GDM1 (cell line): Measurements from ENCODE around the gene RRN3.
A peak's percentile ranks its signal among the peaks of the same experiment; 100 is the strongest.
"Not testable (repeated sequence)": the region's sequence is repeated elsewhere in the genome, so short reads cannot be mapped to it uniquely, and the experiment has no call there.

Source experiments
- DNase-seq: peaks from one replicate; lab custom pipeline; 2025; lab: John Stamatoyannopoulos, UW

RRN3 gene

DNA sequence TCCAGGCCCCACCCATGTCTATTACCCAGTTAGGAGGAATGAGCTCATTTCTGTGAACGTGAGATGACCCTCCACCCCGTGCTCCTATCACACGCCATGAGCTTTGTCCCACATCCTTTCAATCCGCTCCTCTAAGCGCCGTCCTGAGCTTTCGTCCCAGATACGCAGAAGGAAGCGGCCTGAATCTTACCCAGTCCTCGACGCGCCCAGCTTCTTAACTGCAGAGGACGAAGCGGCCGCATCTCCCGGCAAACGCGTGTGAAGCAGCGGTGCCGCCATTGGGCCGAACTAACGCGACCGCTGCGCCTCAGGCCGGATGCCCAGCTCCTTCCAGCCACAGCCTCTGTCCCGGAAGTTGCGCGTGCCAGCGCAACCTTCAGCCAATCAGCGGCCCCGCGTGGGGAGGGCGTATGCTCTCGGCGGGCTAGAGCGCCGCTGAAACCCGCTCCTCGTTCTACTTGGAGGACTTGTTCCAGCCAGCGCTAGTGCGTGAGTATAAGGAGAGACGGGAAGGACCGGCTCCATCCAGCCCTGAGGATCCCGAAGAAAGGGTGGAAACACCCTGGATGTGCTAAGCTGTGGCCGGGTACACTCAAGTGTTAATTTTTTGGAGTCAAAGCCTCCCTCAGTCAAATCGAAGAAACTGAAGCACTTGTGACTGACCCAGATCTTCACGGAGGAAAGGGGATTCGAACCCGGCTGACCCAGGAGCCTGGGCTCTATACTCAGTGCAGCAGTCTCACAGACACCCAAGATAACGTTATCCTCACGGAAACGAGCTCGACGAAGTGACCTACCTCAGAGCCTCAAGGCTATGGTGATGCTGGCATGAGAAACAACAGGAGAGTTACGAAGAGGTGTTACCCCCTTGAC lies at the start of gene RRN3:
Gene RRN3 (minus strand): TSS at position 318 of the 873 bp plus-strand sequence. CDS start 39 bp downstream, at position 279.
- peak; percentile 85 for DNase-seq

- not testable (repeated sequence) for DNase-seq
Observed at GRCh38 chr16:15143601-15144091, 49.6 kb upstream of the RRN3 start.

DNA sequence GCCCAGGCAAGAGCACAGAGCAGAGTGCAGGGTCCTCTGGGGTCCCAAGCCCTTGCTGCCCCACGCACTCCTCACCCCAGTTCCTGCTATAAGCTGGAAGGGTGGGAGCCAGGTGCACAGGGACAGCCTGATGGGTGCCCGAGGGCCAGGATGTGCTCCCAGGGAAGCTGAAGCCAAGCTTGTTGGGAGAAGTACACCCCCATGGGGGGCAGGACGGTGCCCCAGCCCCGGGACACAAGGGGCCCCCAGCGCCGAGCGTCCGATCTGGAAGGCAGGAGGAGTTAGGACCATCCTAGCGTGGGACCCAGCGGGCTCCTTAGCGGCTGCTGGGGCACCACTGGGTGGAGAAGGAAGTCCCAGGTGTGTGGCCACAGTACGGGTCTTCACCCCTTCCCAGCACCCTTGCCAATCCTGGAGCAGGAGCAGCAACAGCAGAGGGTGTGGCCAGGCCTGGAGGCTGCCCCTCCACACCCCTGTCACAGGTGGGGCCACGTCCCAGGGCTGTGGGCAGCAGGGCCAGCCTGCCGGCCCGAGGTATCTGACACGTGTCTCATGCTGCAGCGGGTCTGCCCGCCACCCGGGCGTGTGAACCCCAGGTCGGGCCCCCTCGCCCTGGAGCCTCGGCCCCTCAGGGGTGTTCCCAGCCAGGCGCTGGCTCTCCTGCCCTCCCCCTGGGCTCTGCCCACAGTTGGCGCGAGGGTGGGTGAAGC lies 49.0 kb upstream of the RRN3 start:
- DNase-seq, result not testable (repeated sequence)

GRCh38 chr16:15142107-15142890 lies 48.2 kb upstream of the RRN3 start:
- DNase-seq, result not testable (repeated sequence)

DNA sequence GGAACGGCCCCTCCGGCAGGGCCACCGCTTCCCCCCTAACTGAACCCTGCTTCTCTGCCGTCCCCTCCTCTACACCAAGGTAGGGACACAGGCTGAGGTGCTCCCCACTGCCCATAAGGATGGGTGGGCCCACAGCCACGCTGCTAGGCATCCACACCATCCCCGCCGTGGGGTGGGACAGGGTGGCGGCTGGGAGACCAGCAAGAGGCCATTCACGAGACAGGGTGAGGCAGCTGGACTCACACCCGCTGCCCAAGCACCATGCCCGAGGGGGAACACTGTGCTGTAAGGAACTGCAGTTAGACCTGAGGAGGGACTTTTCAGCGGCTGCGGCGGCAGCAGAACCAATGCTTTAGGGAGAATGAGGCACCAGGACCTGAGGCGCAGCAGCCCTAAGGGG lies 47.5 kb upstream of the RRN3 start:
- no peak for DNase-seq

GRCh38 chr16:15140444-15141365 lies 46.6 kb upstream of the RRN3 start:
- DNase-seq, result not testable (repeated sequence)

- not testable (repeated sequence) for DNase-seq
Observed at GRCh38 chr16:15137514-15137913, 43.4 kb upstream of the RRN3 start.

- DNase-seq, result not testable (repeated sequence)
Observed at GRCh38 chr16:15135483-15136360, 41.6 kb upstream of the RRN3 start.

DNA sequence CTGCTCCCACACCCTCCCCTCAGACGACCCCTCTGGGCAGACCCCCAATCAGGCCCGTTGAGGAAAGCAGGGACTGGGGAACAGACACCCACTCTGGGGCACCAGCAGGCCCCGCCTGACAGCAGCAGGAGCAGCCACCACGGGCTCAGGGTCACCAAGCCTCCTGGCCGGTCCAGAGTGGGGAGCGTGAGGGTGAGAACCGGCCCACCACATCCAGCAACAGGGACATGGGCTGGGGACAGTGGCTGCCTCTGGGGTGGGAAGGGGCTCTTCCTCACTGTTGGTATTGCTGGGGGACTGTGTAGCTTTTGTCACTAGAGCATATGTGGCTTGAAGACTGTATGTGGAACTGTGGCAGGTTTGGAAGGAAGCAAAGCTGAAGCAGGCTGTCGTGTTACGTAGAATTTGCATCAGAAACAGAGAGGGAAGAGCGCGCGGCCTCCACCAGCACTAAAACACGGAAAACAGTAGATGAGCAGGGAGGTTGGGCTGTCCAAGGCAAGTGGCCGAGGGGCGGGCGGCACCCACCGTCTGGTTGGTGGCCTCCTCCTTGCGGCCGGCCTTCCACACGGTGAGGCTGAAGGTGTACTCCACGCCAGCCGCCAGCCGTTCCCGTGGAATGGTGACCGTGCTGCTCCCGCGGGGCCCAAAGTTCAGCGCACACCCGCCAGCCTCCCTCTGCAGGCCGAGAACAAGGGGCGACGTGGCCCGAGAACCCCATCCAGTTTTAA lies 40.8 kb upstream of the RRN3 start:
- not testable (repeated sequence) for DNase-seq

GRCh38 chr16:15133554-15133953 lies 39.5 kb upstream of the RRN3 start:
- DNase-seq, result not testable (repeated sequence)

GRCh38 chr16:15132719-15133428 lies 38.8 kb upstream of the RRN3 start:
- not testable (repeated sequence) for DNase-seq

GRCh38 chr16:15130943-15131700 lies 37.0 kb upstream of the RRN3 start:
- not testable (repeated sequence) for DNase-seq

DNA sequence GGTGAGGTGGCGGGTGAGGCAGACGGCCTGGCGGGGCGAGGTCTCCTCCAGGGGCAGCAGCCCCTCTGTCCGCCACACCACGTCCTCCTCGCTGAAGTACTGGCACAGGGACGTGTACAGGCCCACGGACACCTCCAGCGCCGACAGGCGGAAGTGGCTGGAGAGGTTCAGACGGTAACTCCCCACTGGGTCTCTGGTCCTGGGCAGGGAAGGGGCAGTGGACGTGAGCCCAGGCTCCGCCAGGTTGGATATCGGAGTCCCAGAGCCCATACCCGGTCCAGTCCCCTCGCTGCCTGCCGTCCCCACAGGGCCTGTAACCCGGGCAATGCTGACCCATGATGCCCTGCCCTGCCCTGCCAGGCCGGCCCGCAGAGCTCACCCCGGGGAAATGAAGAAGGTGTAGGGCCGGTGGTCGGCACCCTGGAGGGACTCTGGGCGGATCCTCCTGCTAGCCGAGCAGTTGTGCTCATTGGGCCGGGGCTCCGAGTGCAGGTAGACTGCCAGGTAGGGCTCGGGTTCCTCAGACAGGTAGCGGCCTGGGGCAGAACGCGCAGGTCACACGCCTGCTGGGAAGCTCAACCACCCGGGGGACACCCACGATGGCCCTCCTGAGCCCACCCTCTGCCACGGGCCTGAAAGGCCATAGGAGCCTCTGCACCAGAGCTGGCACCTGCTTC lies 36.3 kb upstream of the RRN3 start:
- DNase-seq, result not testable (repeated sequence)

GRCh38 chr16:15127641-15128425 lies 33.8 kb upstream of the RRN3 start:
- not testable (repeated sequence) for DNase-seq

- DNase-seq, result not testable (repeated sequence)
Observed at GRCh38 chr16:15100372-15100987, 6.4 kb upstream of the RRN3 start.

- not testable (repeated sequence) for DNase-seq
Observed at GRCh38 chr16:15099366-15099909, 5.4 kb upstream of the RRN3 start.
